HepG2 (cell line): ENCODE results near the gene CA14. TPM values are rescaled to one million over a fixed set of nuclear protein-coding genes. Genes with fewer than 3 reads are reported as not detected.

Experiments used
- E2F1 ChIP-seq: sonication (generic); formaldehyde crosslinking; IDR thresholded peaks from 2 replicates; pipeline ENCODE4 v1.5.0; 2020; ENCODE audit warnings: missing genetic modification reagents
- ELF3 ChIP-seq: IDR thresholded peaks from 2 replicates; pipeline ENCODE4 v1.6.1; 2016; ENCODE audit warnings: missing genetic modification reagents, missing compliant biosample characterization
- HNF1A ChIP-seq, 2 experiments: sonication (generic) in 1 of 2; formaldehyde crosslinking in 1 of 2; IDR thresholded peaks; 2 replicates each; pipeline versions ENCODE4 v1.4.0 to v1.6.1; 2016 to 2020; ENCODE audit warnings: borderline replicate concordance in 1 of 2, low read depth in 1 of 2, mild to moderate bottlenecking in 1 of 2, missing genetic modification reagents in 1 of 2
- MEF2D ChIP-seq: sonication (generic); formaldehyde crosslinking; IDR thresholded peaks from 2 replicates; pipeline ENCODE4 v1.5.1; 2020; ENCODE audit warnings: mild to moderate bottlenecking, missing genetic modification reagents
- PTBP1 ChIP-seq: fragments of 200-400 bp; formaldehyde crosslinking; IDR thresholded peaks from 2 replicates; pipeline ENCODE4 v1.6.1; 2018; ENCODE audit warnings: low read length, low read depth; ENCODE audit not compliant: poor library complexity, severe bottlenecking
- SOX5 ChIP-seq: IDR thresholded peaks from 2 replicates; pipeline ENCODE4 v1.6.1; 2016; ENCODE audit warnings: borderline replicate concordance
- SRSF1 ChIP-seq: fragments of 200-400 bp; formaldehyde crosslinking; optimal IDR thresholded peaks from 2 replicates; pipeline ENCODE3; 2017; ENCODE audit warnings: mild to moderate bottlenecking, low read depth, low read length, moderate library complexity
- TOE1 ChIP-seq: sonication (generic); formaldehyde crosslinking; IDR thresholded peaks from 2 replicates; pipeline ENCODE4 v1.4.0; 2020; ENCODE audit warnings: mild to moderate bottlenecking, missing genetic modification reagents
- ZNF460 ChIP-seq: sonication (generic); formaldehyde crosslinking; IDR thresholded peaks from 2 replicates; pipeline ENCODE4 v1.5.1; 2020; ENCODE audit warnings: missing genetic modification reagents, mild to moderate bottlenecking, borderline replicate concordance
- ZNF556 ChIP-seq: sonication (generic); formaldehyde crosslinking; IDR thresholded peaks from 2 replicates; pipeline ENCODE4 v1.4.0; 2020; ENCODE audit warnings: mild to moderate bottlenecking, missing genetic modification reagents, borderline replicate concordance
- ZNF83 ChIP-seq: sonication (generic); formaldehyde crosslinking; IDR thresholded peaks from 2 replicates; pipeline ENCODE4 v1.4.0; 2020; ENCODE audit warnings: missing genetic modification reagents, mild to moderate bottlenecking, borderline replicate concordance
- polyA plus RNA-seq, 8 experiments: library from polyadenylated mRNA; depleted of rRNA in 3 of 8; stranded (reverse) in 7 of 8; unstranded in 1 of 8; fragments of >200 nt; fragmentation: Illumina TruSeq in 4 of 8; extraction: Trizol in 4 of 8; gene quantifications; 2 replicates each; pipeline versions ENCODE4 v1.2.1 to v1.2.3, GENCODE V29; 2011 to 2016; ENCODE audit warnings: low read depth in 4 of 8, missing spikeins in 1 of 8, mixed read lengths in 1 of 8; ENCODE audit not compliant: insufficient read depth in 1 of 8
- total RNA-seq, 5 experiments: library from RNA; depleted of rRNA; stranded (reverse); fragments of >200 nt; fragmentation: Illumina TruSeq; extraction: Trizol; gene quantifications; 2 replicates each; pipeline ENCODE4 v1.2.3, GENCODE V29; 2016; ENCODE audit warnings: low read depth in 1 of 5
- TF ChIP-seq, protein P1 (sequence below): sonication (generic); formaldehyde crosslinking; IDR thresholded peaks from 2 replicates; pipeline ENCODE4 v1.4.0; 2020; ENCODE audit warnings: missing genetic modification reagents, borderline replicate concordance
- TF ChIP-seq, protein P2 (sequence below): sonication (generic); formaldehyde crosslinking; IDR thresholded peaks from 2 replicates; pipeline ENCODE4 v1.8.0; 2022; ENCODE audit warnings: mild to moderate bottlenecking, missing genetic modification reagents; ENCODE audit not compliant: insufficient replicate concordance

Gene CA14
- total and polyA plus RNA-seq, 2 of the 13 experiments (the other 11 are each of a cell fraction or from before 2014, with no cell fraction given), result 2.4 to 8.5 TPM

GRCh38 chr1:150293433-150294253, 36.1 kb downstream of the CA14 start, which contains the start of gene MRPS21 (continued):
- TF ChIP-seq E2F1 (CRISPR knock-in tag), result peak; percentile 71
- TF ChIP-seq SRSF1, result no peak
- TF ChIP-seq, protein P1, sequence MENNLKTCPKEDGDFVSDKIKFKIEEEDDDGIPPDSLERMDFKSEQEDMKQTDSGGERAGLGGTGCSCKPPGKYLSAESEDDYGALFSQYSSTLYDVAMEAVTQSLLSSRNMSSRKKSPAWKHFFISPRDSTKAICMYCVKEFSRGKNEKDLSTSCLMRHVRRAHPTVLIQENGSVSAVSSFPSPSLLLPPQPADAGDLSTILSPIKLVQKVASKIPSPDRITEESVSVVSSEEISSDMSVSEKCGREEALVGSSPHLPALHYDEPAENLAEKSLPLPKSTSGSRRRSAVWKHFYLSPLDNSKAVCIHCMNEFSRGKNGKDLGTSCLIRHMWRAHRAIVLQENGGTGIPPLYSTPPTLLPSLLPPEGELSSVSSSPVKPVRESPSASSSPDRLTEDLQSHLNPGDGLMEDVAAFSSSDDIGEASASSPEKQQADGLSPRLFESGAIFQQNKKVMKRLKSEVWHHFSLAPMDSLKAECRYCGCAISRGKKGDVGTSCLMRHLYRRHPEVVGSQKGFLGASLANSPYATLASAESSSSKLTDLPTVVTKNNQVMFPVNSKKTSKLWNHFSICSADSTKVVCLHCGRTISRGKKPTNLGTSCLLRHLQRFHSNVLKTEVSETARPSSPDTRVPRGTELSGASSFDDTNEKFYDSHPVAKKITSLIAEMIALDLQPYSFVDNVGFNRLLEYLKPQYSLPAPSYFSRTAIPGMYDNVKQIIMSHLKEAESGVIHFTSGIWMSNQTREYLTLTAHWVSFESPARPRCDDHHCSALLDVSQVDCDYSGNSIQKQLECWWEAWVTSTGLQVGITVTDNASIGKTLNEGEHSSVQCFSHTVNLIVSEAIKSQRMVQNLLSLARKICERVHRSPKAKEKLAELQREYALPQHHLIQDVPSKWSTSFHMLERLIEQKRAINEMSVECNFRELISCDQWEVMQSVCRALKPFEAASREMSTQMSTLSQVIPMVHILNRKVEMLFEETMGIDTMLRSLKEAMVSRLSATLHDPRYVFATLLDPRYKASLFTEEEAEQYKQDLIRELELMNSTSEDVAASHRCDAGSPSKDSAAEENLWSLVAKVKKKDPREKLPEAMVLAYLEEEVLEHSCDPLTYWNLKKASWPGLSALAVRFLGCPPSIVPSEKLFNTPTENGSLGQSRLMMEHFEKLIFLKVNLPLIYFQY (CRISPR knock-in tag), result no peak
- TF ChIP-seq PTBP1, result peak; percentile 63
- TF ChIP-seq, protein P2, sequence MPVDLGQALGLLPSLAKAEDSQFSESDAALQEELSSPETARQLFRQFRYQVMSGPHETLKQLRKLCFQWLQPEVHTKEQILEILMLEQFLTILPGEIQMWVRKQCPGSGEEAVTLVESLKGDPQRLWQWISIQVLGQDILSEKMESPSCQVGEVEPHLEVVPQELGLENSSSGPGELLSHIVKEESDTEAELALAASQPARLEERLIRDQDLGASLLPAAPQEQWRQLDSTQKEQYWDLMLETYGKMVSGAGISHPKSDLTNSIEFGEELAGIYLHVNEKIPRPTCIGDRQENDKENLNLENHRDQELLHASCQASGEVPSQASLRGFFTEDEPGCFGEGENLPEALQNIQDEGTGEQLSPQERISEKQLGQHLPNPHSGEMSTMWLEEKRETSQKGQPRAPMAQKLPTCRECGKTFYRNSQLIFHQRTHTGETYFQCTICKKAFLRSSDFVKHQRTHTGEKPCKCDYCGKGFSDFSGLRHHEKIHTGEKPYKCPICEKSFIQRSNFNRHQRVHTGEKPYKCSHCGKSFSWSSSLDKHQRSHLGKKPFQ, result peak; percentile 21
- TF ChIP-seq SOX5 (CRISPR knock-in tag), result no peak
- peak; percentile 67 for TF ChIP-seq ELF3 (CRISPR knock-in tag)
- no peak for TF ChIP-seq ZNF83 (CRISPR knock-in tag)
- TF ChIP-seq ZNF556, result peak; percentile 68
- TF ChIP-seq MEF2D, result peak; percentile 83
- TF ChIP-seq ZNF460 (CRISPR knock-in tag), result no peak
- no peak for TF ChIP-seq HNF1A (IDR thresholded peaks at IDR 0.05; ENCODE audit: low read depth)
- TF ChIP-seq HNF1A (CRISPR knock-in tag; IDR thresholded peaks at IDR 0.05; ENCODE audit: borderline replicate concordance), result peak; percentile 46; the same call in 1 of the 2 replicates
- 0 out of 2 replicates have a peak, but pooled peaks have one; percentile 71 for TF ChIP-seq TOE1
